Smooth muscle cell (in vitro differentiated cells): Measurements from ENCODE around the gene OLFM4. TPM values are rescaled to one million over a fixed set of nuclear protein-coding genes. Genes with fewer than 3 reads are reported as not detected.

Experiments used
- DNase-seq: peaks from one replicate; lab custom pipeline; 2025; ENCODE audit not compliant: unreplicated experiment; lab: John Stamatoyannopoulos, UW
- H2AFZ ChIP-seq: fragments of 200-600 bp; sonication (generic); 2 replicates; pipeline ENCODE4 v1.6.0; 2016; ENCODE audit warnings: antibody characterized with exemption, low read depth, mild to moderate bottlenecking
- H3F3A ChIP-seq: fragments of 200-600 bp; sonication (generic); 2 replicates; pipeline ENCODE4 v1.6.0; 2017; ENCODE audit warnings: antibody characterized with exemption, low read depth
- H3K27ac ChIP-seq: fragments of 200-600 bp; sonication (generic); 2 replicates; pipeline ENCODE4 v1.5.1; 2016; ENCODE audit warnings: low read depth, mild to moderate bottlenecking
- H3K27me3 ChIP-seq: fragments of 200-600 bp; sonication (generic); 2 replicates; pipeline ENCODE4 v1.6.1; 2016; ENCODE audit warnings: low read depth, mild to moderate bottlenecking
- H3K36me3 ChIP-seq: fragments of 200-600 bp; sonication (generic); 2 replicates; pipeline ENCODE4 v1.5.1; 2016; ENCODE audit warnings: low read depth
- H3K4me1 ChIP-seq: fragments of 200-600 bp; sonication (generic); 2 replicates; pipeline ENCODE4 v1.5.1; 2016; ENCODE audit warnings: low read depth
- H3K4me2 ChIP-seq: fragments of 200-600 bp; sonication (generic); 2 replicates; pipeline ENCODE4 v1.6.0; 2016; ENCODE audit warnings: mild to moderate bottlenecking
- H3K4me3 ChIP-seq: fragments of 200-600 bp; sonication (generic); 2 replicates; pipeline ENCODE4 v1.5.1; 2016; ENCODE audit warnings: mild to moderate bottlenecking
- H3K79me2 ChIP-seq: fragments of 200-600 bp; sonication (generic); 2 replicates; pipeline ENCODE4 v1.6.0; 2016; ENCODE audit warnings: low read depth, mild to moderate bottlenecking
- H3K9ac ChIP-seq: fragments of 200-600 bp; sonication (generic); 2 replicates; pipeline ENCODE4 v1.6.0; 2016; ENCODE audit warnings: low read depth
- H3K9me3 ChIP-seq: fragments of 200-600 bp; sonication (generic); replicated peaks from 2 replicates; pipeline ENCODE4 v1.5.1; 2016; ENCODE audit warnings: low read depth
- H4K20me1 ChIP-seq: fragments of 200-600 bp; sonication (generic); 2 replicates; pipeline ENCODE4 v1.6.0; 2016; ENCODE audit warnings: low read depth
- WGBS: methylation state at CpG from one replicate; pipeline ENCODE4 v1.1.7; 2016; ENCODE audit warnings: low lambda C conversion rate; 5-methylcytosine and 5-hydroxymethylcytosine counted together
- polyA plus RNA-seq: library from polyadenylated mRNA; unstranded; fragments of >200 nt; fragmentation: Nextera tagmentation; extraction: Ambion mirVana; gene quantifications from 2 replicates; pipeline ENCODE4 v1.2.1, GENCODE V29; 2016
- total RNA-seq: library from RNA; depleted of rRNA; stranded (reverse); fragments of >200 nt; gene quantifications from 2 replicates; pipeline ENCODE4 v1.2.3, GENCODE V29; 2014
- TF ChIP-seq, protein P1 (sequence below): fragments of 200-600 bp; sonication (generic); IDR thresholded peaks from 2 replicates; pipeline ENCODE4 v1.5.1; 2017; ENCODE audit warnings: borderline replicate concordance, mild to moderate bottlenecking, antibody characterized with exemption; ENCODE audit not compliant: insufficient read depth, poor library complexity, severe bottlenecking

The OLFM4 gene
- total and polyA plus RNA-seq, 2 experiments from 2014 or later = not detected

DNA sequence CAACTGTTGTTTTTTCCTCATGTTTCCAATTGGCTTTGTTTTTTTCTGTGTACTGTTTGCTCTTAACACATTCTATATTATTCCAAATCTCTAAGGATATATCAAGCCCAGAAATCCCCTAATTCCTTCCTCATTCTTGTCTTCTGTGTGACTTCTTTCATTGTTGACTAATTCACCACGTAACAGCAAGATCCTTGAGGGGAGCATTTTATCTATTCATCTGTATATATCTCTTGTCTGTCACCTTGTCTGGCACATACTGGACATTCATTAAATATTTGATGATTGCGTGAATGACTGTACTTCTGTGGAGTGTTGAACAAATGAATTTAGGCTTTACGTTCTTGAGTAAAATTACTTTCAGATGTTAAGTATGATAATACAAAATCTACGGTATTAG, 44.8 kb upstream of the OLFM4 start:
- TF ChIP-seq, protein P1, sequence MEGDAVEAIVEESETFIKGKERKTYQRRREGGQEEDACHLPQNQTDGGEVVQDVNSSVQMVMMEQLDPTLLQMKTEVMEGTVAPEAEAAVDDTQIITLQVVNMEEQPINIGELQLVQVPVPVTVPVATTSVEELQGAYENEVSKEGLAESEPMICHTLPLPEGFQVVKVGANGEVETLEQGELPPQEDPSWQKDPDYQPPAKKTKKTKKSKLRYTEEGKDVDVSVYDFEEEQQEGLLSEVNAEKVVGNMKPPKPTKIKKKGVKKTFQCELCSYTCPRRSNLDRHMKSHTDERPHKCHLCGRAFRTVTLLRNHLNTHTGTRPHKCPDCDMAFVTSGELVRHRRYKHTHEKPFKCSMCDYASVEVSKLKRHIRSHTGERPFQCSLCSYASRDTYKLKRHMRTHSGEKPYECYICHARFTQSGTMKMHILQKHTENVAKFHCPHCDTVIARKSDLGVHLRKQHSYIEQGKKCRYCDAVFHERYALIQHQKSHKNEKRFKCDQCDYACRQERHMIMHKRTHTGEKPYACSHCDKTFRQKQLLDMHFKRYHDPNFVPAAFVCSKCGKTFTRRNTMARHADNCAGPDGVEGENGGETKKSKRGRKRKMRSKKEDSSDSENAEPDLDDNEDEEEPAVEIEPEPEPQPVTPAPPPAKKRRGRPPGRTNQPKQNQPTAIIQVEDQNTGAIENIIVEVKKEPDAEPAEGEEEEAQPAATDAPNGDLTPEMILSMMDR = no peak
- 74% methylated on average over 4 of the region's 4 CpGs for WGBS

DNA sequence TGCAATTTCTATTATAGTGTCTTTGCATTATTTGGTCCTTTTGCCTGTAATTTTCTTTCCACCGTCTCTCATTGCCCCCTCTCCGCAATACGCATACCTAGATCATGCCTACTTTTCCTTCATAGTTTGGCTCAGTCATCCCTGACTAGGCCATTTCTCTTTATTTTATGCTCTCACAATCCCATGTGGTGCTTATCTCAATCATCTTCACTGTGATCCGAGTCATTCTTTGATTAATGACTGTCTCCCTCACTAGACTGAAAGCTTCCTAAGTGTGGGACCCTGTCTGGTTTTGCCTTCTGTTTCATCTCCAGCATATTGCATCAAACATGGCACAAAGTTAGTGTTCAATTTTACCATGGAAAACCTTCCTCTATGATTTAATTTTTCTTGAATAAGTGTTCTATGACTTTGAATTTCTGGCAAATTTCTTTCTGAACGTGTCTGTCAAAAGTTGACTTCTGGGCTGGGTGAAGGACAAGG, 43.7 kb upstream of the OLFM4 start:
- H3F3A ChIP-seq = no peaks in the 10 kb centered on the region
- H3K27ac ChIP-seq = no peak overlapping the region
- no peaks in the 10 kb centered on the region for H3K27me3 ChIP-seq
- no peaks in the 10 kb centered on the region for H4K20me1 ChIP-seq
- no peak overlapping the region for H3K4me2 ChIP-seq
- no peaks in the 10 kb centered on the region for H3K36me3 ChIP-seq
- DNase-seq = no peak
- H3K4me3 ChIP-seq = no peak overlapping the region
- H3K9ac ChIP-seq = no peak overlapping the region
- TF ChIP-seq, protein P1 = no peak
- H3K9me3 ChIP-seq = no peaks in the 10 kb centered on the region
- H3K4me1 ChIP-seq = no peaks in the 10 kb centered on the region
- H3K79me2 ChIP-seq = no peaks in the 10 kb centered on the region
- 92% methylated on average over 5 of the region's 5 CpGs for WGBS
- H2AFZ ChIP-seq = no peak overlapping the region

More for the DNA sequence above, 44.8 kb upstream of the OLFM4 start:
- Histone ChIP-seq H3F3A (no peaks in the 10 kb centered on the region), H3K27me3 (no peaks in the 10 kb centered on the region), H3K79me2 (no peaks in the 10 kb centered on the region), H4K20me1 (no peaks in the 10 kb centered on the region), H2AFZ (no peak overlapping the region), H3K4me1 (no peaks in the 10 kb centered on the region), H3K36me3 (no peaks in the 10 kb centered on the region), H3K9me3 (no peaks in the 10 kb centered on the region), H3K9ac (no peak overlapping the region), H3K4me2 (no peak overlapping the region), H3K27ac (no peak overlapping the region), H3K4me3 (no peak overlapping the region)
- DNase-seq = no peak

DNA sequence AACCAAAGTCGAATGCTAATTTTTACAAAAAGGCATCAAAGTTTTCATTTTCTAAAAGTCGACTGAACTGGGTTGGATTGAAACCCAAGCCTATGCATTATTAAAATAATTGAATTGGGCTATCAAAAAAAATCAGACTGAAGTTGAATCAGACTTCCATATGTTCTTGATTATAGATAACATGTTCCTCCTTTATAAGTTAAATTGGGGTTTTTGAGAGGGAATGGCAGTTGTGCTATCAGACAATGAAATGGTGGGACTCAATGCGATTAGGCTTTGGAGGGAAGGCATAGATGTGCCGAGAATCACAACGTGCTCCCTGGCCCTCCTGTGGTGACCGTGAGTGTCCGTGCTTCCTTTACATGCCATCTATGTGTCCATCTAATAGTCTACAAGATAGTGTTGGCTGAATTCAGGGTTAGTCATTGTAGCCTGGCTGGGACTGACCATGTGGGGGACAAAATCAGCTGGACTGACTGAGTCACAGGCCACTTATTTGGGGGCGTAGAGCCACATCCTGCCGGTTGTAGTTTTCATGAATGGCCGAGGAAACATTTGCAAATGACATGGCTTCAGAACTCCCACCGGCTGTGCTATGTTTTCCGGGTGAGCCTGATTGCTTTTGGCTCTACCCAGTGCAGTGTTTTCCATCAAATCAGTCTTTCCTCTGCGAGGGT, 37.1 kb upstream of the OLFM4 start:
- H3K4me2 ChIP-seq = no peak overlapping the region
- no peaks in the 10 kb centered on the region for H3K79me2 ChIP-seq
- H2AFZ ChIP-seq = no peak overlapping the region
- H3K36me3 ChIP-seq = no peaks in the 10 kb centered on the region
- 83% methylated on average over 13 of the region's 13 CpGs for WGBS
- TF ChIP-seq, protein P1 = no peak
- no peaks in the 10 kb centered on the region for H3K9me3 ChIP-seq
- H3K4me3 ChIP-seq = no peak overlapping the region
- H3F3A ChIP-seq = no peaks in the 10 kb centered on the region
- no peaks in the 10 kb centered on the region for H3K27me3 ChIP-seq
- no peak overlapping the region for H3K27ac ChIP-seq
- H3K9ac ChIP-seq = no peak overlapping the region
- peaks cover 7% of the 10 kb centered on the region for H3K4me1 ChIP-seq
- no peak for DNase-seq
- no peaks in the 10 kb centered on the region for H4K20me1 ChIP-seq

DNA sequence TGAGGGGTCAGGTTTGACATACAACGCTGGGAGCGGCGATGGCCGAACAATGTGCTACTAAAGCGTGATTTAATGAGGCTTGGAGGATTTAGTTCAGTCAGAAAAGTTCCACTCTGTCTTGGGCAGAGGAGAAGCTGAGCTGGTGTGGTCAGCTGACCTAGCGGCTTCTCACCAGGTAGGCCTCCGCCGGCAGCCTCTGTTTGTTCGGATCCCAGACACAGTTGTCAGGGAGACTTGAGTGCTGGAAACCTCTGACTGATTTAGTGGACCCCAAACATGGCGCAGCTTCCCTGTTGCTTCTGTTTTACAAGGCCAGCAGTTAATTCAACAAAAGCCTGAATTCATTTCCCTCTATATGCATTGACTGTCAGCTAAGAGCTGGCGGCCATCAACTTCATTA, 36.5 kb upstream of the OLFM4 start:
- TF ChIP-seq, protein P1 = no peak
- Histone ChIP-seq H3K79me2 (no peaks in the 10 kb centered on the region), H2AFZ (no peak overlapping the region), H3K9me3 (no peaks in the 10 kb centered on the region), H3K9ac (no peak overlapping the region), H3K27me3 (no peaks in the 10 kb centered on the region), H3K4me2 (no peak overlapping the region), H3K27ac (no peak overlapping the region), H4K20me1 (no peaks in the 10 kb centered on the region), H3K36me3 (no peaks in the 10 kb centered on the region), H3K4me3 (no peak overlapping the region), H3F3A (no peaks in the 10 kb centered on the region), H3K4me1 (peaks cover 7% of the 10 kb centered on the region)
- 95% methylated on average over 11 of the region's 11 CpGs for WGBS
- DNase-seq = no peak
